ENCODE measurements around the gene TMEM259. TPM values are rescaled to one million over a fixed set of nuclear protein-coding genes. Genes with fewer than 3 reads are reported as not detected.

The TMEM259 gene
- total and polyA plus RNA-seq, 9 of the 15 experiments (the other 6 are each of a cell fraction or from before 2014, with no cell fraction given): 0.52 to 231 (median 63.6) TPM

- no peak for TF ChIP-seq CTCFL (IDR thresholded peaks at IDR 0.05; ENCODE audit: borderline replicate concordance, insufficient read depth, low read depth, low read length, poor library complexity, severe bottlenecking)
- no peak for TF ChIP-seq BRD4 (IDR thresholded peaks at IDR 0.05)
- no peak for TF ChIP-seq ZNF431 (CRISPR knock-in tag; IDR thresholded peaks at IDR 0.05)
- TF ChIP-seq MAZ (CRISPR knock-in tag; conservative IDR thresholded peaks at IDR 0.05 in 1 of 2, IDR thresholded peaks at IDR 0.05 in 1 of 2): peak in 1 of 2 experiments; percentile 79
- TF ChIP-seq KAT8 (IDR thresholded peaks at IDR 0.05; ENCODE audit: low read depth): no peak
- no peak for TF ChIP-seq ZNF143 (CRISPR knock-in tag; IDR thresholded peaks at IDR 0.05)
- TF ChIP-seq MTA2 (IDR thresholded peaks at IDR 0.05; ENCODE audit: low read depth): no peak
- no peak for TF ChIP-seq ILK (tag; IDR thresholded peaks at IDR 0.05; ENCODE audit: borderline replicate concordance, low read depth)
- no peak for TF ChIP-seq JUNB (CRISPR knock-in tag; conservative IDR thresholded peaks at IDR 0.05)
- TF ChIP-seq ZNF316 (IDR thresholded peaks at IDR 0.05): no peak
- TF ChIP-seq CBFA2T3 (IDR thresholded peaks at IDR 0.05): no peak
- no peak for TF ChIP-seq NR2C1 (IDR thresholded peaks at IDR 0.05)
- TF ChIP-seq NR2C1 (tag; IDR thresholded peaks at IDR 0.05): no peak
- no peak for TF ChIP-seq ARID2 (IDR thresholded peaks at IDR 0.05)
- TF ChIP-seq ZNF133 (CRISPR knock-in tag; IDR thresholded peaks at IDR 0.05): no peak
- TF ChIP-seq NCOA2 (IDR thresholded peaks at IDR 0.05; ENCODE audit: partially characterized antibody in 2 of 2): no peak
- no peak for TF ChIP-seq GATAD2B (IDR thresholded peaks at IDR 0.05; ENCODE audit: borderline replicate concordance)
- no peak for TF ChIP-seq ARID3A (IDR thresholded peaks at IDR 0.05; ENCODE audit: borderline replicate concordance, low read depth, low read length)
- TF ChIP-seq JUND (IDR thresholded peaks at IDR 0.05; ENCODE audit: borderline replicate concordance, low read depth, low read length): no peak
- no peak; the same call in 2 of the 3 replicates for TF ChIP-seq JUND (tag; IDR thresholded peaks at IDR 0.05; ENCODE audit: borderline replicate concordance, low read depth, low read length)
- no peak for TF ChIP-seq ID3 (CRISPR knock-in tag; IDR thresholded peaks at IDR 0.05)
- TF ChIP-seq ID3 (tag; IDR thresholded peaks at IDR 0.05): no peak
- TF ChIP-seq FOXP4 (CRISPR knock-in tag; IDR thresholded peaks at IDR 0.05; ENCODE audit: borderline replicate concordance): no peak
- TF ChIP-seq HSF4 (CRISPR knock-in tag; IDR thresholded peaks at IDR 0.05; ENCODE audit: borderline replicate concordance): no peak
Observed at GRCh38 chr19:1039646-1040475, 18.9 kb upstream of the TMEM259 start, which contains the start of gene ABCA7 (continued).
